Cardiac muscle cell (in vitro differentiated cells and primary cell): ENCODE data around the gene WDR59. TPM values are rescaled to one million over a fixed set of nuclear protein-coding genes. Genes with fewer than 3 reads are reported as not detected.

Experiments
- DNase-seq, 2 donors: peaks; one replicate each; pipeline versions ENCODE4 v3.0.0 to v3.0.0-alpha.2; 2010 to 2017; ENCODE audit warnings: low read depth in 1 of 2, low spot score in 1 of 2
- H3K27ac ChIP-seq: fragments of 200-600 bp; sonication (generic); 2 replicates; pipeline ENCODE4 v1.5.1; 2016
- H3K27me3 ChIP-seq: fragments of 200-600 bp; sonication (generic); 2 replicates; pipeline ENCODE4 v1.6.0; 2016; ENCODE audit warnings: control low read depth
- H3K36me3 ChIP-seq: fragments of 200-600 bp; sonication (generic); 2 replicates; pipeline ENCODE4 v1.5.1; 2016; ENCODE audit warnings: control low read depth
- H3K4me1 ChIP-seq: fragments of 200-600 bp; sonication (generic); 2 replicates; pipeline ENCODE4 v1.8.1; 2017; ENCODE audit warnings: low read depth, mild to moderate bottlenecking, mixed run types
- H3K4me3 ChIP-seq: fragments of 200-600 bp; sonication (generic); 2 replicates; pipeline ENCODE4 v1.5.1; 2016; ENCODE audit warnings: mild to moderate bottlenecking
- H3K9me3 ChIP-seq: fragments of 200-600 bp; sonication (generic); 2 replicates; pipeline ENCODE4 v1.5.1; 2017; ENCODE audit warnings: low read depth, mild to moderate bottlenecking, control low read depth
- polyA plus RNA-seq: library from polyadenylated mRNA; unstranded; fragments of >200 nt; fragmentation: Nextera tagmentation; extraction: Ambion mirVana; gene quantifications from 2 replicates; pipeline ENCODE4 v1.2.1, GENCODE V29; 2016
- total RNA-seq: library from RNA; depleted of rRNA; stranded (reverse); fragments of >200 nt; gene quantifications from 2 replicates; pipeline ENCODE4 v1.2.3, GENCODE V29; 2016
- TF ChIP-seq, protein P1 (sequence below): IDR thresholded peaks from 2 replicates; pipeline ENCODE4 v1.5.1; 2012; ENCODE audit warnings: low read depth, mild to moderate bottlenecking, low read length

WDR59 gene
- total and polyA plus RNA-seq, 2 experiments from 2014 or later, result 46.3 to 51.1 TPM

DNA sequence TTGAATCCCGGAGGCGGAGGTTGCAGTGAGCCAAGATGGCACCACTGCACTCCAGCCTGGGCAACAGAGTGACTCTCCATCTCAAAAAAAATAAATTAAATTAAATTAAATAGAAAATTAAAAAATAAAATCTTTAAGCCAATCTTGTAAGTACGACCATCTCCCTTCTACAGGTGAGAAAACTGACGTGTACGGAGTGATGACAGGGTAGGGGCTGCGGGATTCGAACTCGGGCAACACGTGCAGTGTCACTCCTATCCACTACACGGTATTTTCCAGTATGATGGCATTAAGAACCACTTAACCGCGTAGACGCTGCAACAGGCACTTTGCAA, 762 bp downstream of the WDR59 start:
- Histone ChIP-seq H3K27me3 (no peaks in the 10 kb centered on the region), H3K36me3 (no peaks in the 10 kb centered on the region), H3K4me1 (no peaks in the 10 kb centered on the region), H3K9me3 (no peaks in the 10 kb centered on the region), H3K4me3 (peak overlapping the region; percentile 89), H3K27ac (no peak overlapping the region)
- no peak for DNase-seq
- TF ChIP-seq, protein P1, sequence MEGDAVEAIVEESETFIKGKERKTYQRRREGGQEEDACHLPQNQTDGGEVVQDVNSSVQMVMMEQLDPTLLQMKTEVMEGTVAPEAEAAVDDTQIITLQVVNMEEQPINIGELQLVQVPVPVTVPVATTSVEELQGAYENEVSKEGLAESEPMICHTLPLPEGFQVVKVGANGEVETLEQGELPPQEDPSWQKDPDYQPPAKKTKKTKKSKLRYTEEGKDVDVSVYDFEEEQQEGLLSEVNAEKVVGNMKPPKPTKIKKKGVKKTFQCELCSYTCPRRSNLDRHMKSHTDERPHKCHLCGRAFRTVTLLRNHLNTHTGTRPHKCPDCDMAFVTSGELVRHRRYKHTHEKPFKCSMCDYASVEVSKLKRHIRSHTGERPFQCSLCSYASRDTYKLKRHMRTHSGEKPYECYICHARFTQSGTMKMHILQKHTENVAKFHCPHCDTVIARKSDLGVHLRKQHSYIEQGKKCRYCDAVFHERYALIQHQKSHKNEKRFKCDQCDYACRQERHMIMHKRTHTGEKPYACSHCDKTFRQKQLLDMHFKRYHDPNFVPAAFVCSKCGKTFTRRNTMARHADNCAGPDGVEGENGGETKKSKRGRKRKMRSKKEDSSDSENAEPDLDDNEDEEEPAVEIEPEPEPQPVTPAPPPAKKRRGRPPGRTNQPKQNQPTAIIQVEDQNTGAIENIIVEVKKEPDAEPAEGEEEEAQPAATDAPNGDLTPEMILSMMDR, result no peak

DNA sequence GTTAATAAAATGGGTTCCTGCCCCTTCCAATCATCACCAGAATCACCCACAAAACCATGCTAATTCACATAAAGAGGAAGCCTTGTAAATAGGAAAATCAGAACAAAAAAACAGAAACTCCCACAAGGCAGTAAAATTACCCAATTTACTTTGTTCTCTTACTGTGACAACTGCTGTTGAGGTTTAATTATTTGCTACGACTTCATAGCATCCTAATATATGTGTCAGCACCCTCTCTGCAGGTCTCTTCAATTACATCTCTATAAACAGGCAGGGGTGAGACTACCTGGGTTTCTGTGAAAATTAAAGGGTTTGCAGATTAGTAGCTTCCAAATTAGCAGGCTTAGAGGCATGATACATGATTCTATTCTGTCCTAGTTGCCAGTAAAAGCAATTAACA, 2.7 kb downstream of the WDR59 start:
- TF ChIP-seq, protein P1, result no peak
- no peak overlapping the region for H3K4me3 ChIP-seq
- H3K27ac ChIP-seq, result no peak overlapping the region
- H3K36me3 ChIP-seq, result no peaks in the 10 kb centered on the region
- H3K4me1 ChIP-seq, result no peaks in the 10 kb centered on the region
- no peaks in the 10 kb centered on the region for H3K9me3 ChIP-seq
- H3K27me3 ChIP-seq, result no peaks in the 10 kb centered on the region
- DNase-seq, result no peak

DNA sequence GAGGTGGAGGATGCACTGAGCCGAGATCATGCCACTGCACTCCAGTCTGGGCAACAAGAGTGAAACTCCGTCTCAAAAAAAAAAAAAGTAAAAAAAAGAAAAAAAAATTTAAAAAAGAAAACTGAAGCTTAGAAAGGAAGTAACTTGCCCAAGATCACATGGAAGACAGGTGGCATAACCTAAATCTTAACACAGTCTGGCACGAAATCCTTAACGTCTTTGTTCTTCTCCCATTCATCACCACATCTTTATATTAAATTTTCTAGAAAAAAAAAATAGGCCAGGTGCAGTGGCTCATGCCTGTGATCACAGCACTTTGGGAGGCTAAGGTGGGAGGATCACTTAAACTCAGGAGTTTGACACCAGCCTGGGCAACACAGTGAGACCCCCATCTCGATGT, 9.3 kb downstream of the WDR59 start:
- DNase-seq, result no peak
- Histone ChIP-seq H3K4me1 (no peaks in the 10 kb centered on the region), H3K4me3 (no peak overlapping the region), H3K27me3 (no peaks in the 10 kb centered on the region), H3K9me3 (no peaks in the 10 kb centered on the region), H3K27ac (no peak overlapping the region), H3K36me3 (no peaks in the 10 kb centered on the region)
- TF ChIP-seq, protein P1, result no peak

DNA sequence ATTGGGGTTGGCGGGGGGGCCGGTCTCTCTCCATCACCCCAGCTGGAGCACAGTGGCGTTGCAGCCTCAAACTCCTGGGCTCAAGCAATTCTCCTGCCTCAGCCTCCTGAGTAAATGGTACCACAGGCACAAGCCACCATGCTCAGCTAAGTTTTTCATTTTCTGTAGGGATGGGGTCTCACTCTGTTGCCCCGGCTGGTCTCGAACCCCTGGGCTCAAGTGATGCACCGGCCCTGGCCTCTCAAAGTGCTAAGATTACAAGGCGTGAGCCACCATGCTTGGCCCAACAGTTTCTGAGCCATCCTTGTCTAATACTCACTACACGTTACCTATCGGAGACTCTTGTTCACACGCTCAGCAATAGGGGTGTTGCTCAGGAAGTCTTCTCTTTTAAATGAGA, 11.6 kb downstream of the WDR59 start:
- H3K4me3 ChIP-seq, result no peak overlapping the region
- DNase-seq, result no peak
- no peaks in the 10 kb centered on the region for H3K9me3 ChIP-seq
- H3K27ac ChIP-seq, result no peak overlapping the region
- TF ChIP-seq, protein P1, result no peak
- H3K36me3 ChIP-seq, result no peaks in the 10 kb centered on the region
- H3K27me3 ChIP-seq, result no peaks in the 10 kb centered on the region
- no peaks in the 10 kb centered on the region for H3K4me1 ChIP-seq

DNA sequence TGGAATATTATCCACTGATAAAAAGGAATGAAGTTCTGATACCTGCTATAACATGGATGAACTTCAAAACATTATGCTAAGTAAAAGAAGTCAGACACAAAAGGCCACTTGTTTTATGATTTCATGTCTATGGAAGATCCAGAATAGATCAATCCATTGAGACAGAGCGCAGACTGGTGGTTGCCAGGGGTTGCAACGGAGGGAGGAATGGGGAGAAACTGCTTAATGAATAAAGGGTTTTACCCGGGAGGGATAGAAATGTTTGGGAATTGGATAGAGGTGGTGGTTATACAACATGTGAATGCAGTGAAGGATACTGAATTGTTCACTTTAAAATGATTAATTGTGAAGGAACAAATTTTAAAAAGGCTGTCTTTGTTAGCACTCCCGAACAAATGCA, 30.2 kb downstream of the WDR59 start:
- Histone ChIP-seq H3K4me1 (no peaks in the 10 kb centered on the region), H3K27ac (no peak overlapping the region)
- DNase-seq, result no peak

More for the DNA sequence above, 30.2 kb downstream of the WDR59 start:
- peaks cover 4% of the 10 kb centered on the region for H3K36me3 ChIP-seq
- TF ChIP-seq, protein P1, result no peak
- H3K9me3 ChIP-seq, result no peaks in the 10 kb centered on the region
- H3K27me3 ChIP-seq, result no peaks in the 10 kb centered on the region
- no peak overlapping the region for H3K4me3 ChIP-seq
